HepG2 (cell line): ENCODE results near the gene IL11RA. TPM values are rescaled to one million over a fixed set of nuclear protein-coding genes. Genes with fewer than 3 reads are reported as not detected.

Source experiments
- ATAC-seq: fragments of 200-7000 bp; cut with Tn5 transposase; 3 replicates; pipeline ENCODE4 v1.9.1; 2020; ENCODE audit warnings: mild to moderate bottlenecking, moderate library complexity
- BruUV-seq: library from RNA; stranded (reverse); fragments of 400-500 nt; replicated peaks from 2 replicates; lab custom pipeline; 2021; lab: Mats Ljungman, UMichigan
- CTCF ChIA-PET: fragments of 300-600 bp; formaldehyde crosslinking; extraction: SDS; loops from one replicate; lab custom pipeline; 2021; ENCODE audit warnings: low total read pairs, inconsistent platforms, low intra/inter-chr PET ratio; lab: Yijun Ruan, JAX
- POLR2A ChIA-PET: fragments of 350-600 bp; sonication (Branson Sonifier 250); formaldehyde crosslinking; loops from one replicate; lab custom pipeline; 2020; ENCODE audit warnings: antibody characterized with exemption, inconsistent platforms; lab: Yijun Ruan, JAX
- DNase-seq: peaks from one replicate; pipeline ENCODE4 v3.0.0-alpha.2; 2015; ENCODE audit warnings: low spot score
- FAIRE-seq: peaks from 3 replicates; lab custom pipeline; 2011; peaks lifted over from hg19 to GRCh38; lab: Jason Lieb, UNC
- H2AFZ ChIP-seq: one replicate; pipeline ENCODE4 v1.6.1; 2011; ENCODE audit warnings: low read length, inconsistent platforms
- H3K27ac ChIP-seq: fragments of 300-600 bp; 3 replicates; pipeline ENCODE4 v1.8.0; 2011; ENCODE audit warnings: mixed run types, mild to moderate bottlenecking, mixed read lengths, low read length, inconsistent platforms; ENCODE audit not compliant: insufficient read depth; ENCODE audit errors: extremely low read length
- H3K27me3 ChIP-seq, 2 experiments: fragments of 200-600 bp in 1 of 2; 2 replicates in 1 of 2; 3 replicates in 1 of 2; pipeline versions ENCODE4 v1.6.0 to v1.8.0; 2011; ENCODE audit warnings: low read length in 2 of 2, mild to moderate bottlenecking in 2 of 2, moderate library complexity in 2 of 2, inconsistent platforms in 1 of 2; ENCODE audit not compliant: insufficient read depth in 2 of 2, control insufficient read depth in 1 of 2
- H3K36me3 ChIP-seq, 2 experiments: fragments of 200-600 bp in 1 of 2; replicated peaks in 1 of 2; 2 replicates in 1 of 2; 3 replicates in 1 of 2; pipeline versions ENCODE4 v1.5.1 to v1.8.0; 2011; ENCODE audit warnings: low read length in 2 of 2, inconsistent platforms in 1 of 2; ENCODE audit not compliant: insufficient read depth in 2 of 2, control insufficient read depth in 1 of 2
- H3K4me1 ChIP-seq: 2 replicates; pipeline ENCODE4 v1.5.1; 2012; ENCODE audit warnings: low read length, inconsistent platforms; ENCODE audit not compliant: insufficient read depth
- H3K4me2 ChIP-seq: 2 replicates; pipeline ENCODE4 v1.6.0; 2011; ENCODE audit warnings: low read depth, low read length, inconsistent platforms
- H3K4me3 ChIP-seq, 3 experiments: fragments of 200-600 bp in 1 of 3; sonication (generic), shearing (Covaris generic) in 1 of 3; replicated peaks in 1 of 3; 2 replicates each; pipeline ENCODE4 v1.5.1; 2011 to 2016; ENCODE audit warnings: low read length in 3 of 3, inconsistent platforms in 2 of 3, low read depth in 2 of 3, mild to moderate bottlenecking in 2 of 3, control low read depth in 1 of 3, mixed read lengths in 1 of 3; ENCODE audit not compliant: insufficient read depth in 1 of 3
- H3K79me2 ChIP-seq: one replicate; pipeline ENCODE4 v1.6.1; 2011; ENCODE audit warnings: low read length, inconsistent platforms; ENCODE audit not compliant: insufficient read depth
- H3K9ac ChIP-seq: 2 replicates; pipeline ENCODE4 v1.6.0; 2011; ENCODE audit warnings: mild to moderate bottlenecking, low read depth, low read length, inconsistent platforms; ENCODE audit not compliant: insufficient read depth
- H3K9me3 ChIP-seq: 2 replicates; pipeline ENCODE4 v1.5.1; 2012; ENCODE audit warnings: mild to moderate bottlenecking, low read length
- H4K20me1 ChIP-seq: 2 replicates; pipeline ENCODE4 v1.6.0; 2011; ENCODE audit warnings: inconsistent platforms, mild to moderate bottlenecking, low read length, moderate library complexity; ENCODE audit not compliant: insufficient read depth
- MAZ ChIP-seq, 2 experiments: sonication (generic) in 1 of 2; formaldehyde crosslinking in 1 of 2; IDR thresholded peaks; 2 replicates each; pipeline versions ENCODE4 v1.5.0 to v1.6.1; 2012 to 2020; ENCODE audit warnings: low read depth in 2 of 2, mild to moderate bottlenecking in 2 of 2, borderline replicate concordance in 1 of 2, improper control_type of control experiment in 1 of 2, low read length in 1 of 2, missing genetic modification reagents in 1 of 2, moderate library complexity in 1 of 2
- PAWR ChIP-seq: sonication (generic); formaldehyde crosslinking; IDR thresholded peaks from 2 replicates; pipeline ENCODE4 v1.4.0; 2020; ENCODE audit warnings: missing genetic modification reagents, mild to moderate bottlenecking, borderline replicate concordance
- ZNF616 ChIP-seq: sonication (generic); formaldehyde crosslinking; IDR thresholded peaks from 2 replicates; pipeline ENCODE4 v1.5.0; 2020; ENCODE audit warnings: low read depth, mild to moderate bottlenecking, missing genetic modification reagents
- WGBS: methylation state at CpG from one replicate; pipeline ENCODE4 v1.1.6; 2017; ENCODE audit warnings: low lambda C conversion rate; 5-methylcytosine and 5-hydroxymethylcytosine counted together
- in situ Hi-C: cut with HindIII; loops from 2 replicates; pipeline ENCODE4 v1.10.0; 2017; ENCODE audit warnings: low pct_unique_long_range_greater_than_20kb; ENCODE audit not compliant: extremely low pct_ligation_motif_present
- intact Hi-C: fragments of 100-400 bp; cut with micrococcal nuclease; formaldehyde crosslinking; loops from one replicate; pipeline ENCODE4 v1.10.0; 2022; ENCODE audit not compliant: unreplicated experiment
- polyA plus RNA-seq, 8 experiments: library from polyadenylated mRNA; depleted of rRNA in 3 of 8; stranded (reverse) in 7 of 8; unstranded in 1 of 8; fragments of >200 nt; fragmentation: Illumina TruSeq in 4 of 8; extraction: Trizol in 4 of 8; gene quantifications; 2 replicates each; pipeline versions ENCODE4 v1.2.1 to v1.2.3, GENCODE V29; 2011 to 2016; ENCODE audit warnings: low read depth in 4 of 8, missing spikeins in 1 of 8, mixed read lengths in 1 of 8; ENCODE audit not compliant: insufficient read depth in 1 of 8
- total RNA-seq, 5 experiments: library from RNA; depleted of rRNA; stranded (reverse); fragments of >200 nt; fragmentation: Illumina TruSeq; extraction: Trizol; gene quantifications; 2 replicates each; pipeline ENCODE4 v1.2.3, GENCODE V29; 2016; ENCODE audit warnings: low read depth in 1 of 5

Gene IL11RA
- total and polyA plus RNA-seq, 2 of the 13 experiments (the other 11 are each of a cell fraction or from before 2014, with no cell fraction given): 2.0 to 4.2 TPM

GRCh38 chr9:34686732-34687131 lies 34.7 kb downstream of the IL11RA start:
- intact Hi-C loops: no loop called here
- in situ Hi-C loops: no loop called here

GRCh38 chr9:34687276-34688030 lies 35.5 kb downstream of the IL11RA start:
- Histone ChIP-seq H3K9ac (no peak overlapping the region), H3K36me3 (no peaks in the 10 kb centered on the region), H3K4me1 (peaks cover 56% of the 10 kb centered on the region), H3K79me2 (no peaks in the 10 kb centered on the region), H3K27me3 (no peaks in the 10 kb centered on the region), H3K4me2 (no peak overlapping the region), H3K4me3 (no peak overlapping the region), H4K20me1 (no peaks in the 10 kb centered on the region), H3K9me3 (no peaks in the 10 kb centered on the region), H2AFZ (no peak overlapping the region), H3K27ac (no peak overlapping the region)
- POLR2A ChIA-PET: no interaction called here
- FAIRE-seq (no peak), DNase-seq (no peak), ATAC-seq (no peak)
- CTCF ChIA-PET: no interaction called here
- BruUV-seq: no TSS peak
- intact Hi-C loops (loop anchor here (1.0 kb wide), 1 partner anchor 12 kb away; no protein-coding TSS in a partner anchor), in situ Hi-C loops (no loop called here)
- TF ChIP-seq ZNF616 (no peak), MAZ (IDR thresholded peaks at IDR 0.05; ENCODE audit: borderline replicate concordance, low read depth, low read length) (no peak), MAZ (CRISPR knock-in tag; IDR thresholded peaks at IDR 0.05; ENCODE audit: low read depth) (0 out of 2 replicates have a peak, but pooled peaks have one; percentile 8)
- WGBS: 83% methylated on average over 8 of the region's 10 CpGs

More at GRCh38 chr9:34686732-34687131, 34.7 kb downstream of the IL11RA start:
- Histone ChIP-seq H3K4me2 (no peak overlapping the region), H3K79me2 (no peaks in the 10 kb centered on the region), H3K9ac (no peak overlapping the region), H4K20me1 (no peaks in the 10 kb centered on the region), H3K4me1 (peaks cover 56% of the 10 kb centered on the region), H2AFZ (no peak overlapping the region), H3K9me3 (no peaks in the 10 kb centered on the region), H3K4me3 (no peak overlapping the region), H3K27me3 (no peaks in the 10 kb centered on the region), H3K36me3 (no peaks in the 10 kb centered on the region)
- CTCF ChIA-PET: no interaction called here
- POLR2A ChIA-PET: no interaction called here
- 93% methylated on average over 1 of the region's 1 CpG for WGBS
- no TSS peak for BruUV-seq
- DNase-seq (no peak), ATAC-seq (no peak)
- TF ChIP-seq PAWR (CRISPR knock-in tag): no peak
- TF ChIP-seq, all 625 proteins: peak for 0
- no peak overlapping the region for H3K27ac ChIP-seq
- FAIRE-seq: no peak
